VCaP (cell line): ENCODE data around the gene GNS.
"Not testable (repeated sequence)": the region's sequence is repeated elsewhere in the genome, so short reads cannot be mapped to it uniquely, and the experiment has no call there.

Experiments
- H3K27ac ChIP-seq: fragments of 450-650 bp; 2 replicates; pipeline ENCODE4 v1.5.1; 2017
- TF ChIP-seq, protein P1 (sequence below): fragments of 450-650 bp; conservative IDR thresholded peaks from 2 replicates; pipeline ENCODE4 v1.5.1; 2017; ENCODE audit warnings: mild to moderate bottlenecking, moderate library complexity

GNS gene

DNA sequence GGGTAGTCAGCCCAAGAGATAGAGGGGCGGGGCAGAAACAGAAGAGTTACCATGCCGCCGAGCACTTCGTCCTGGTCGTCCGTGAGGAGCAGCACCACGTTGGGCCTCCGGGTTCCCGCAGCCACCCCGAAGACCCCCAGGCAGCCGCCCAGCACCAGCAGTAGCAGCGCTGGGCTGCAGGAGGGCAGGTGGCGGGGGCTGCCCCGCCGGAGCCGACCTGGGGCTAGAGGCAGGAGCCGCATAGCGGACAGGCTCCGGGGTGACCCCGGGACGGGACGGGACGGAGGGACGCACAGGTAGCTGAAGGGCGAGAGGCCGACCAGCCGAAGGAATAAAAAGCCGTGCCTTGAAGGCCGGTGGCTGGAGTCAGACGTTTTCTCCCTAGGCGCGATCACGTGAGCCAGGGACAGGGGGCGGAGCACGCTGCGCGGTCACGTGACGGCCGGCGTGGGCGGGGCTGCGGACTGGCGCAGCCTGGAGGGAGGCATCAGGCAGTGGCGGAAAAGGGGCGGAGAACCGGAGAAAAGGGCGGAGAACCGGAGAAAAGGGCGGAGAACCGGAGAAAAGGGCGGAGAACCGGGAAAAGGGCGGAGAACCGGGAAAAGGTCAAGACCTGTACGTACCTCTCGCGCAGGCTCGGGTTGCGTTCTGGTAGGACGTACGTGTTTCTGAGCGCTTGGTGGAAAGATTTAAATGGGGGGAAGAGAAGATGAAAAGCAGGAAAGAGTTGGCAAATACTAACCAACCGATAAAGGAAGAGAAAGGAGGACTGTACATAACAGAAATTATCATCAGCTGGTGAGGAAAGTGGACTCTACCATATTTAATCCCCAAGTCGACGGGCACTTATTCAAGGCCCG lies at the start of gene GNS:
Gene GNS, minus strand, starts transcription at position 372 of the 860 bp plus-strand sequence. Its CDS starts 130 bp downstream, at position 242.
- peak within 1 kb of the TSS; percentile 87 for H3K27ac ChIP-seq
- TF ChIP-seq, protein P1, sequence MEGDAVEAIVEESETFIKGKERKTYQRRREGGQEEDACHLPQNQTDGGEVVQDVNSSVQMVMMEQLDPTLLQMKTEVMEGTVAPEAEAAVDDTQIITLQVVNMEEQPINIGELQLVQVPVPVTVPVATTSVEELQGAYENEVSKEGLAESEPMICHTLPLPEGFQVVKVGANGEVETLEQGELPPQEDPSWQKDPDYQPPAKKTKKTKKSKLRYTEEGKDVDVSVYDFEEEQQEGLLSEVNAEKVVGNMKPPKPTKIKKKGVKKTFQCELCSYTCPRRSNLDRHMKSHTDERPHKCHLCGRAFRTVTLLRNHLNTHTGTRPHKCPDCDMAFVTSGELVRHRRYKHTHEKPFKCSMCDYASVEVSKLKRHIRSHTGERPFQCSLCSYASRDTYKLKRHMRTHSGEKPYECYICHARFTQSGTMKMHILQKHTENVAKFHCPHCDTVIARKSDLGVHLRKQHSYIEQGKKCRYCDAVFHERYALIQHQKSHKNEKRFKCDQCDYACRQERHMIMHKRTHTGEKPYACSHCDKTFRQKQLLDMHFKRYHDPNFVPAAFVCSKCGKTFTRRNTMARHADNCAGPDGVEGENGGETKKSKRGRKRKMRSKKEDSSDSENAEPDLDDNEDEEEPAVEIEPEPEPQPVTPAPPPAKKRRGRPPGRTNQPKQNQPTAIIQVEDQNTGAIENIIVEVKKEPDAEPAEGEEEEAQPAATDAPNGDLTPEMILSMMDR: no peak

DNA sequence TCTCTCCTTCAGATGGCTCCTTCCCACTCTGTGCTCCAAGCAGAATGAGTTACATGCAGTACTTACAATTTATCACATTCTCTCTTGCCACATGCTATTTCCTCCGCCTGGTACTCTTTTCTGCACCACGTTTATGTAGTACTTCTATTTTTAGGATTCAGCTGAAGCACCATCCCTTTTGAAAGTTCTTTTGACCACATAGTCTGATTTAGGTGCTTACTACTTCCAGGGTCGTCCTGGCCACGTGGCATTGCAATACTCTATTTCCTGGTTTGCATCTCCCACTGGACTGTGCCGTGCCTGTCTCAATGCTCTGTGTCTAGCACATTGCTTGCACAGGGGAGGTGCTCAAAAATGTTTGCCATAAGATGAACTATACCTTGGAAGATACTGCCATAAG lies 48.9 kb upstream of the GNS start:
- TF ChIP-seq, protein P1: no peak
- no peak overlapping the region for H3K27ac ChIP-seq

DNA sequence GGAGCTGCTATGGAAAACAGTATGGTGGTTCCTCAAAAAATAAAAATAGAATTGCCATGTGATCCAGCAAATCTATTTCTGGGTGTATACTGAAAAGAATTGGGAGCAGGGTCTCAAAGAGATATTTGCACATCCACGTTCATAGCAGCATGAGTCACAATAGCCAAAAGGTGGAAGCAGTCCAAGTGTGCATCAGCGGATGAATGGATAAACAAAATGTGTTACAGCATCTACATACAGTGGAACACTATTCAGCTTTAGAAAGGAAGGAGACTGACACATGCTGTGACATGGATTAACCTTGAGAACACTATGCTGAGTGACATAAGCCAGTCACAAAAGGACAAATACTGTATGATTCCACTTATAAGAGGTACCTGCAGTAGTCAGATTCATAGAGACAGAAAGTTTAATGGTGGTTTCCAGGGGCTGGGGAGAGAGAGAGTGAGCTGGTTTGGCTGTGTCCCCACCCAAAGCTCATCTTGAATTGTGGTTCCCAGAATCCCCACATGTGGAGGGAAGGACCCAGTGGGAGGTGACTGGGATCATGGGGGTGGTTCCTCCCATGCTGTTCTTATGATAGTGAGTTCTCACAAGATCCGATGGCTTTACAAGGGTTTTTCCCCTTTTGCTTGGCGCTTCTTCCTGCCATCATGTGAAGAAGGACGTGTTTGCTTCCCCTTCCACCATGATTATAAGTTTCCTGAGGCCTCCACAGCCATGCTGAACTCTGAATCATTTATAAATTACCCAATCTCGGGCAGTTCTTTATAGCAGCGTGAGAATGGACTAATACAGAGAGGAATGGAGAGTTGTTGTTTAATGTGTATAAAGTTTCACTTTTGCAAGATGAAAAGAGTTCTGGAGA lies 47.6 kb upstream of the GNS start:
- no peak overlapping the region for H3K27ac ChIP-seq
- TF ChIP-seq, protein P1: no peak

DNA sequence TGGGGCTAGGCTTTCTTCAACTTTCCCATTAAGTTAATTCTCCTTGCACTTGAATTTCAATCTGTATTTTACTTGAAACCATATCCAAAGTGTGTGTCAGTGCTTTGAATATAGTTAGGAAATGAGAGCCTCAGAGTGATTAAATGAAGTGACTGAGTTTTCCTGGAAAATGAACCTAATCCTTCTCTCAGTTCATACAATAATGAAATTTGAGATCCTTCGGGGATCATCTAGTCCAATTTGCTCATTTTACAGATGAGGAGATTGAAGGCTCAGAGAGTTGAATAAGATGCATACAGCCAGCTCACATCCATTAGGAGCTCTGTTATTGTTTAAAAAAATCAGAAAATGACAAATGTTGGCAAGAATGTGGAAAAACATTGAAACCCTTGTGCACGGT lies 47.0 kb upstream of the GNS start:
- TF ChIP-seq, protein P1: no peak
- no peak overlapping the region for H3K27ac ChIP-seq

DNA sequence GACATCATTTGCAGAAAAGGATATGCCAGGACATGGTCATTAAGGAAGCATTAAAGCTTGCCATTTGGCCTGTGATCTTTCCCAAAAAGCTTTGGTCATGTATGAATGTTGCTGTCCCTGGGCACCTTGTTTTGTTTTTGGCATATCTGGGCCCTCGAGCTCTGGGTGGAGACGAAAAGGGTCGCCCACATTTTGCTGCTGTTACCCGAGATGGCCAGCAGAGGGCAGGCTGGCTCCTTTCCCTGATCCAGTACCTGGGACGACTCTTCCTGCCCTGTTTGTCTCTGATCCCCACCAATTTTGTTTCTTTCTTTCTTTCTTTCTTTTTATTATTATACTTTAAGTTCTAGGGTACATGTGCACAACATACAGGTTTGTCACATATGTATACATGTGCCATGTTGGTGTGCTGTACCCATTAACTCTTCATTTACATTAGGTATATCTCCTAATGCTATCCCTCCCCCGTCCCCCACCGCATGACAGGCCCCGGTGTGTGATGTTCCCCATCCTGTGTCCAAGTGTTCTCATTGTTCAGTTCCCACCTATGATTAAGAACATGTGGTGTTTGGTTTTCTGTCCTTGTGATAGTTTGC lies 43.1 kb upstream of the GNS start:
- TF ChIP-seq, protein P1: peak; percentile 98
- H3K27ac ChIP-seq: not testable (repeated sequence)

DNA sequence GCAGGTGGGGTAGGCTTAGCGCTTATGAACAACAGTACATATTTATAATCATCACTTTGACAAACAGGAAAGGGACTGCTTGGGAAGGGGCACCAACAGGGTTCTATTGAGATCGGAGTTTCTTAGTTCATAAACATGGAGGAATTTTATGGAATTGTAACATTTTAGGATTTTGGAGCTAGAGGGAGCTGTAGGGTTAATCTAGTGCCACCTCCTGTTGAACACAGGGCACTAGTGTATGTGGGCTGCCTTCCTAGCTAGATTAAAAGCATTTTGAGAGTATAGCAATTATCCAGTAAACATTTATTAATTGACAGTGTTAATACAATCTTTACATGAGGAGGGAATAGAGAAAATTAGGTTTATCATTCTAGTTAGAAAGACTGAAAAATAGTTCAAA lies 42.2 kb upstream of the GNS start:
- H3K27ac ChIP-seq: no peak overlapping the region

More for the DNA sequence above, 42.2 kb upstream of the GNS start:
- TF ChIP-seq, protein P1: no peak
